ENCODE data around the gene HIF1AN.

GRCh38 chr10:100569687-100570481 lies 34.1 kb downstream of the HIF1AN start:
- TF ChIP-seq, protein P1, sequence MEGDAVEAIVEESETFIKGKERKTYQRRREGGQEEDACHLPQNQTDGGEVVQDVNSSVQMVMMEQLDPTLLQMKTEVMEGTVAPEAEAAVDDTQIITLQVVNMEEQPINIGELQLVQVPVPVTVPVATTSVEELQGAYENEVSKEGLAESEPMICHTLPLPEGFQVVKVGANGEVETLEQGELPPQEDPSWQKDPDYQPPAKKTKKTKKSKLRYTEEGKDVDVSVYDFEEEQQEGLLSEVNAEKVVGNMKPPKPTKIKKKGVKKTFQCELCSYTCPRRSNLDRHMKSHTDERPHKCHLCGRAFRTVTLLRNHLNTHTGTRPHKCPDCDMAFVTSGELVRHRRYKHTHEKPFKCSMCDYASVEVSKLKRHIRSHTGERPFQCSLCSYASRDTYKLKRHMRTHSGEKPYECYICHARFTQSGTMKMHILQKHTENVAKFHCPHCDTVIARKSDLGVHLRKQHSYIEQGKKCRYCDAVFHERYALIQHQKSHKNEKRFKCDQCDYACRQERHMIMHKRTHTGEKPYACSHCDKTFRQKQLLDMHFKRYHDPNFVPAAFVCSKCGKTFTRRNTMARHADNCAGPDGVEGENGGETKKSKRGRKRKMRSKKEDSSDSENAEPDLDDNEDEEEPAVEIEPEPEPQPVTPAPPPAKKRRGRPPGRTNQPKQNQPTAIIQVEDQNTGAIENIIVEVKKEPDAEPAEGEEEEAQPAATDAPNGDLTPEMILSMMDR (IDR thresholded peaks at IDR 0.05): no peak
- no peak for TF ChIP-seq POLR2A (IDR thresholded peaks at IDR 0.05)

Measured in Peyer's patch (tissue), 4 donors.